T47D (cell line): Measurements from ENCODE around the gene NLRP12.

Experiments used
- DNase-seq, 2 experiments: peaks; one replicate each; pipeline versions ENCODE4 v3.0.0 to v3.0.0-alpha.2; 2011 to 2012; ENCODE audit warnings: low read depth in 1 of 2, low spot score in 1 of 2
- JUND ChIP-seq: IDR thresholded peaks from 2 replicates; pipeline ENCODE4 v1.6.1; 2012; ENCODE audit warnings: low read depth
- in situ Hi-C: cut with HindIII; loops from 2 replicates; pipeline ENCODE4 v1.10.0; 2016; ENCODE audit warnings: low sequenced_read_pairs, low pct_unique_long_range_greater_than_20kb

Gene NLRP12

GRCh38 chr19:53823380-53824120 lies 564 bp downstream of the NLRP12 start:
- DNase-seq, result peak in 1 of 2 experiments; percentile 9
- in situ Hi-C loops, result no loop called here
- no peak for TF ChIP-seq JUND

GRCh38 chr19:53819861-53820260 lies 4.3 kb downstream of the NLRP12 start:
- no peak for DNase-seq
- no peak for TF ChIP-seq JUND
- in situ Hi-C loops, result no loop called here

- in situ Hi-C loops, result no loop called here
- no peak for DNase-seq
- no peak for TF ChIP-seq JUND
Observed at GRCh38 chr19:53818756-53819155, 5.4 kb downstream of the NLRP12 start.

GRCh38 chr19:53813996-53814395 lies 10.1 kb downstream of the NLRP12 start:
- in situ Hi-C loops, result no loop called here
- no peak for TF ChIP-seq JUND
- no peak for DNase-seq

- in situ Hi-C loops, result no loop called here
- TF ChIP-seq JUND, result no peak
- DNase-seq, result peak in 1 of 2 experiments; percentile 17
Observed at GRCh38 chr19:53812335-53812734, 11.8 kb downstream of the NLRP12 start.

- TF ChIP-seq JUND, result no peak
- no peak for DNase-seq
- in situ Hi-C loops, result no loop called here
Observed at GRCh38 chr19:53810891-53811290, 13.2 kb downstream of the NLRP12 start.

- in situ Hi-C loops, result no loop called here
- no peak for TF ChIP-seq JUND
- no peak for DNase-seq
Observed at GRCh38 chr19:53810187-53810546, 13.9 kb downstream of the NLRP12 start.

GRCh38 chr19:53809518-53810186 lies 14.5 kb downstream of the NLRP12 start:
- in situ Hi-C loops, result no loop called here
- DNase-seq, result peak in 1 of 2 experiments; percentile 56
- TF ChIP-seq JUND, result no peak

GRCh38 chr19:53808710-53809125 lies 15.4 kb downstream of the NLRP12 start:
- no peak for TF ChIP-seq JUND
- in situ Hi-C loops, result no loop called here
- peak in 1 of 2 experiments; percentile 57 for DNase-seq

- DNase-seq, result no peak
- in situ Hi-C loops, result no loop called here
- TF ChIP-seq JUND, result no peak
Observed at GRCh38 chr19:53801257-53801656, 22.9 kb downstream of the NLRP12 start.

GRCh38 chr19:53795019-53795418 lies 29.1 kb downstream of the NLRP12 start:
- TF ChIP-seq JUND, result no peak
- in situ Hi-C loops, result no loop called here
- DNase-seq, result no peak

- in situ Hi-C loops, result no loop called here
- DNase-seq, result peak; percentile 62 to 89
Observed at GRCh38 chr19:53792721-53793433, 31.2 kb downstream of the NLRP12 start.

More at GRCh38 chr19:53792721-53793433, 31.2 kb downstream of the NLRP12 start:
- no peak for TF ChIP-seq JUND
